ENCODE data around the gene SCGB1D1.

Gene SCGB1D1

GRCh38 chr11:62190011-62190410, at the start of gene SCGB1D1:
Gene SCGB1D1, plus strand, starts transcription at chr11:62190216. Its CDS starts 69 bp downstream, at chr11:62190285.
- DNase-seq: no peak

GRCh38 chr11:62140304-62141110, 49.5 kb upstream of the SCGB1D1 start:
- DNase-seq: no peak

- no peak for DNase-seq
Measured at GRCh38 chr11:62141111-62142042, 48.6 kb upstream of the SCGB1D1 start.

- no peak for DNase-seq
Measured at GRCh38 chr11:62142043-62142375, 48.0 kb upstream of the SCGB1D1 start.

GRCh38 chr11:62142921-62143320, 47.1 kb upstream of the SCGB1D1 start:
- no peak for DNase-seq

GRCh38 chr11:62143727-62144126, 46.3 kb upstream of the SCGB1D1 start:
- DNase-seq: no peak

GRCh38 chr11:62144641-62145255, 45.3 kb upstream of the SCGB1D1 start:
- no peak for DNase-seq

- DNase-seq: no peak
Measured at GRCh38 chr11:62145261-62145871, 44.6 kb upstream of the SCGB1D1 start.

- DNase-seq: no peak
Measured at GRCh38 chr11:62146476-62147200, 43.4 kb upstream of the SCGB1D1 start.

GRCh38 chr11:62147545-62147944, 42.5 kb upstream of the SCGB1D1 start:
- no peak for DNase-seq

- DNase-seq: no peak
Measured at GRCh38 chr11:62148271-62148980, 41.6 kb upstream of the SCGB1D1 start.

GRCh38 chr11:62149986-62150886, 39.8 kb upstream of the SCGB1D1 start:
- no peak for DNase-seq

GRCh38 chr11:62150887-62151736, 38.9 kb upstream of the SCGB1D1 start:
- no peak for DNase-seq

GRCh38 chr11:62151737-62152102, 38.3 kb upstream of the SCGB1D1 start:
- DNase-seq: no peak

- DNase-seq: no peak
Measured at GRCh38 chr11:62152245-62153086, 37.5 kb upstream of the SCGB1D1 start.

GRCh38 chr11:62153087-62153395, 37.0 kb upstream of the SCGB1D1 start:
- DNase-seq: no peak

- DNase-seq: no peak
Measured at GRCh38 chr11:62153617-62154016, 36.4 kb upstream of the SCGB1D1 start.

- DNase-seq: no peak
Measured at GRCh38 chr11:62157603-62158002, 32.4 kb upstream of the SCGB1D1 start.

GRCh38 chr11:62166371-62166770, 23.6 kb upstream of the SCGB1D1 start:
- no peak for DNase-seq

Data from fibroblast of skin of right quadriceps (primary cell).